Measurements from ENCODE around the gene NAT10. TPM values are rescaled to one million over a fixed set of nuclear protein-coding genes. Genes with fewer than 3 reads are reported as not detected.
"Not testable (repeated sequence)": the region's sequence is repeated elsewhere in the genome, so short reads cannot be mapped to it uniquely, and the experiment has no call there.

The NAT10 gene
- 15.7 TPM for total RNA-seq

- Histone ChIP-seq H3K27me3 (ENCODE audit: control insufficient read depth in 3 of 3, insufficient read depth in 3 of 3, low read length in 3 of 3) (no peaks in the 10 kb centered on the region), H3K36me3 (ENCODE audit: control insufficient read depth in 3 of 3, insufficient read depth in 3 of 3, low read length in 3 of 3) (peaks cover 21 to 27% (median 26%) of the 10 kb centered on the region in 3 donors), H3K4me3 (ENCODE audit: low read length in 3 of 3) (peak within 1 kb of the TSS; percentile 87 to 98 (median 97)), H3K9ac (ENCODE audit: low read depth in 1 of 3, low read length in 3 of 3) (peak within 1 kb of the TSS; percentile 94 to 99 (median 99)), H3K4me1 (ENCODE audit: control insufficient read depth in 3 of 3, insufficient read depth in 3 of 3, low read length in 3 of 3) (peaks cover 11 to 21% (median 17%) of the 10 kb centered on the region in 3 donors), H3K27ac (ENCODE audit: low read depth, low read length) (peak within 1 kb of the TSS; percentile 99), H3K9me3 (ENCODE audit: control insufficient read depth in 3 of 3, low read length in 3 of 3) (no peaks in the 10 kb centered on the region)
Measured at GRCh38 chr11:34105079-34105956, at the start of gene NAT10. Gene NAT10 (plus strand): TSS chr11:34105629. CDS start chr11:34108226, 2,597 bp downstream.

- peak overlapping the region in 1 of 3 donors; percentile 47 for H3K9ac ChIP-seq (ENCODE audit: low read depth in 1 of 3, low read length in 3 of 3)
- peak overlapping the region in 1 of 3 donors; percentile 23 for H3K4me3 ChIP-seq (ENCODE audit: low read length in 3 of 3)
Measured at GRCh38 chr11:34056672-34057071, 48.8 kb upstream of the NAT10 start.

GRCh38 chr11:34063061-34063795 lies 42.2 kb upstream of the NAT10 start:
- Histone ChIP-seq H3K4me1 (ENCODE audit: control insufficient read depth in 3 of 3, insufficient read depth in 3 of 3, low read length in 3 of 3) (peaks cover 2 to 19% (median 7%) of the 10 kb centered on the region in 3 donors), H3K9ac (ENCODE audit: low read depth in 1 of 3, low read length in 3 of 3) (no peak overlapping the region), H3K27ac (ENCODE audit: low read depth, low read length) (no peak overlapping the region), H3K27me3 (ENCODE audit: control insufficient read depth in 3 of 3, insufficient read depth in 3 of 3, low read length in 3 of 3) (no peaks in the 10 kb centered on the region), H3K36me3 (ENCODE audit: control insufficient read depth in 3 of 3, insufficient read depth in 3 of 3, low read length in 3 of 3) (peaks cover 0 to 5% (median 4%) of the 10 kb centered on the region in 3 donors), H3K9me3 (ENCODE audit: control insufficient read depth in 3 of 3, low read length in 3 of 3) (no peaks in the 10 kb centered on the region), H3K4me3 (ENCODE audit: low read length in 3 of 3) (no peak overlapping the region)

More at GRCh38 chr11:34056672-34057071, 48.8 kb upstream of the NAT10 start:
- H3K36me3 ChIP-seq (ENCODE audit: control insufficient read depth in 3 of 3, insufficient read depth in 3 of 3, low read length in 3 of 3): peaks cover 0 to 4% (median 0%) of the 10 kb centered on the region in 3 donors
- no peak overlapping the region for H3K27ac ChIP-seq (ENCODE audit: low read depth, low read length)
- H3K27me3 ChIP-seq (ENCODE audit: control insufficient read depth in 3 of 3, insufficient read depth in 3 of 3, low read length in 3 of 3): no peaks in the 10 kb centered on the region
- H3K4me1 ChIP-seq (ENCODE audit: control insufficient read depth in 3 of 3, insufficient read depth in 3 of 3, low read length in 3 of 3): peaks cover 21 to 28% (median 23%) of the 10 kb centered on the region in 3 donors
- no peaks in the 10 kb centered on the region for H3K9me3 ChIP-seq (ENCODE audit: control insufficient read depth in 3 of 3, low read length in 3 of 3)

- Histone ChIP-seq H3K36me3 (ENCODE audit: control insufficient read depth in 3 of 3, insufficient read depth in 3 of 3, low read length in 3 of 3) (peaks cover 0 to 5% (median 4%) of the 10 kb centered on the region in 3 donors), H3K4me1 (ENCODE audit: control insufficient read depth in 3 of 3, insufficient read depth in 3 of 3, low read length in 3 of 3) (peaks cover 0 to 19% (median 9%) of the 10 kb centered on the region in 3 donors), H3K27me3 (ENCODE audit: control insufficient read depth in 3 of 3, insufficient read depth in 3 of 3, low read length in 3 of 3) (no peaks in the 10 kb centered on the region), H3K27ac (ENCODE audit: low read depth, low read length) (no peak overlapping the region), H3K9ac (ENCODE audit: low read depth in 1 of 3, low read length in 3 of 3) (no peak overlapping the region), H3K4me3 (ENCODE audit: low read length in 3 of 3) (no peak overlapping the region), H3K9me3 (ENCODE audit: control insufficient read depth in 3 of 3, low read length in 3 of 3) (no peaks in the 10 kb centered on the region)
Measured at GRCh38 chr11:34064291-34064690, 41.1 kb upstream of the NAT10 start.

- Histone ChIP-seq H3K4me1 (ENCODE audit: control insufficient read depth in 3 of 3, insufficient read depth in 3 of 3, low read length in 3 of 3) (peaks cover 0 to 19% (median 9%) of the 10 kb centered on the region in 3 donors), H3K9ac (ENCODE audit: low read depth in 1 of 3, low read length in 3 of 3) (no peak overlapping the region), H3K27me3 (ENCODE audit: control insufficient read depth in 3 of 3, insufficient read depth in 3 of 3, low read length in 3 of 3) (no peaks in the 10 kb centered on the region), H3K27ac (ENCODE audit: low read depth, low read length) (no peak overlapping the region), H3K36me3 (ENCODE audit: control insufficient read depth in 3 of 3, insufficient read depth in 3 of 3, low read length in 3 of 3) (peaks cover 0 to 5% (median 4%) of the 10 kb centered on the region in 3 donors), H3K4me3 (ENCODE audit: low read length in 3 of 3) (no peak overlapping the region), H3K9me3 (ENCODE audit: control insufficient read depth in 3 of 3, low read length in 3 of 3) (no peaks in the 10 kb centered on the region)
Measured at GRCh38 chr11:34065505-34066203, 39.8 kb upstream of the NAT10 start.

GRCh38 chr11:34066766-34067165 lies 38.7 kb upstream of the NAT10 start:
- not testable (repeated sequence) for H3K4me3 ChIP-seq (ENCODE audit: low read length in 3 of 3); H3K9me3 ChIP-seq (ENCODE audit: control insufficient read depth in 3 of 3, low read length in 3 of 3); H3K36me3 ChIP-seq (ENCODE audit: control insufficient read depth in 3 of 3, insufficient read depth in 3 of 3, low read length in 3 of 3); H3K9ac ChIP-seq (ENCODE audit: low read depth in 1 of 3, low read length in 3 of 3); H3K27me3 ChIP-seq (ENCODE audit: control insufficient read depth in 3 of 3, insufficient read depth in 3 of 3, low read length in 3 of 3); H3K27ac ChIP-seq (ENCODE audit: low read depth, low read length)
- H3K4me1 ChIP-seq (ENCODE audit: control insufficient read depth in 3 of 3, insufficient read depth in 3 of 3, low read length in 3 of 3): peaks cover 0 to 19% (median 9%) of the 10 kb centered on the region in 3 donors

- no peak overlapping the region for H3K27ac ChIP-seq (ENCODE audit: low read depth, low read length)
- no peaks in the 10 kb centered on the region for H3K27me3 ChIP-seq (ENCODE audit: control insufficient read depth in 3 of 3, insufficient read depth in 3 of 3, low read length in 3 of 3)
- no peak overlapping the region for H3K9ac ChIP-seq (ENCODE audit: low read depth in 1 of 3, low read length in 3 of 3)
- peaks cover 0 to 19% (median 9%) of the 10 kb centered on the region in 3 donors for H3K4me1 ChIP-seq (ENCODE audit: control insufficient read depth in 3 of 3, insufficient read depth in 3 of 3, low read length in 3 of 3)
- peaks cover 0 to 7% (median 6%) of the 10 kb centered on the region in 3 donors for H3K36me3 ChIP-seq (ENCODE audit: control insufficient read depth in 3 of 3, insufficient read depth in 3 of 3, low read length in 3 of 3)
- H3K9me3 ChIP-seq (ENCODE audit: control insufficient read depth in 3 of 3, low read length in 3 of 3): no peaks in the 10 kb centered on the region
- H3K4me3 ChIP-seq (ENCODE audit: low read length in 3 of 3): no peak overlapping the region
Measured at GRCh38 chr11:34067383-34068065, 37.9 kb upstream of the NAT10 start.

GRCh38 chr11:34068111-34068510 lies 37.3 kb upstream of the NAT10 start:
- Histone ChIP-seq H3K36me3 (ENCODE audit: control insufficient read depth in 3 of 3, insufficient read depth in 3 of 3, low read length in 3 of 3) (peaks cover 4 to 13% (median 11%) of the 10 kb centered on the region in 3 donors), H3K27ac (ENCODE audit: low read depth, low read length) (no peak overlapping the region), H3K9ac (ENCODE audit: low read depth in 1 of 3, low read length in 3 of 3) (no peak overlapping the region), H3K9me3 (ENCODE audit: control insufficient read depth in 3 of 3, low read length in 3 of 3) (no peaks in the 10 kb centered on the region), H3K4me3 (ENCODE audit: low read length in 3 of 3) (no peak overlapping the region), H3K4me1 (ENCODE audit: control insufficient read depth in 3 of 3, insufficient read depth in 3 of 3, low read length in 3 of 3) (peaks cover 0 to 18% (median 9%) of the 10 kb centered on the region in 3 donors), H3K27me3 (ENCODE audit: control insufficient read depth in 3 of 3, insufficient read depth in 3 of 3, low read length in 3 of 3) (no peaks in the 10 kb centered on the region)

- H3K4me3 ChIP-seq (ENCODE audit: low read length in 3 of 3); H3K9ac ChIP-seq (ENCODE audit: low read depth in 1 of 3, low read length in 3 of 3); H3K27ac ChIP-seq (ENCODE audit: low read depth, low read length); H3K27me3 ChIP-seq (ENCODE audit: control insufficient read depth in 3 of 3, insufficient read depth in 3 of 3, low read length in 3 of 3); H3K9me3 ChIP-seq (ENCODE audit: control insufficient read depth in 3 of 3, low read length in 3 of 3): not testable (repeated sequence)
- Histone ChIP-seq H3K4me1 (ENCODE audit: control insufficient read depth in 3 of 3, insufficient read depth in 3 of 3, low read length in 3 of 3) (peaks cover 0 to 11% (median 7%) of the 10 kb centered on the region in 3 donors), H3K36me3 (ENCODE audit: control insufficient read depth in 3 of 3, insufficient read depth in 3 of 3, low read length in 3 of 3) (peaks cover 11 to 28% (median 20%) of the 10 kb centered on the region in 3 donors)
Measured at GRCh38 chr11:34071306-34071705, 34.1 kb upstream of the NAT10 start.
